GM23338 (cell line): ENCODE data around the gene DHRSX. TPM values are rescaled to one million over a fixed set of nuclear protein-coding genes. Genes with fewer than 3 reads are reported as not detected.

Experiments used
- ATAC-seq: fragments of 200-7000 bp; cut with Tn5 transposase; 3 replicates; pipeline ENCODE4 v1.9.1; 2020
- DNase-seq: peaks from one replicate; pipeline ENCODE4 v3.0.0-alpha.2; 2015; ENCODE audit warnings: low spot score
- H2AFZ ChIP-seq: fragments of 200-600 bp; sonication (generic); 2 replicates; pipeline ENCODE4 v1.8.0; 2016; ENCODE audit warnings: antibody characterized with exemption, mild to moderate bottlenecking, moderate library complexity
- H3F3A ChIP-seq: fragments of 200-600 bp; sonication (generic); replicated peaks from 2 replicates; pipeline ENCODE4 v1.8.0; 2017; ENCODE audit warnings: antibody characterized with exemption, mixed run types, low read depth
- H3K27ac ChIP-seq: fragments of 200-600 bp; sonication (generic); 2 replicates; pipeline ENCODE4 v1.6.1; 2016; ENCODE audit warnings: low read depth
- H3K27me3 ChIP-seq: fragments of 200-600 bp; sonication (generic); 2 replicates; pipeline ENCODE4 v1.8.0; 2016; ENCODE audit warnings: mild to moderate bottlenecking, mixed run types, moderate library complexity; ENCODE audit not compliant: insufficient read depth
- H3K36me3 ChIP-seq: fragments of 200-600 bp; sonication (generic); 2 replicates; pipeline ENCODE4 v1.8.0; 2016; ENCODE audit warnings: mild to moderate bottlenecking; ENCODE audit not compliant: insufficient read depth
- H3K4me1 ChIP-seq: fragments of 200-600 bp; sonication (generic); 2 replicates; pipeline ENCODE4 v1.8.0; 2016; ENCODE audit warnings: mild to moderate bottlenecking, moderate library complexity; ENCODE audit not compliant: insufficient read depth
- H3K4me2 ChIP-seq: fragments of 200-600 bp; sonication (generic); 2 replicates; pipeline ENCODE4 v1.7.1; 2017; ENCODE audit warnings: mixed run types
- H3K4me3 ChIP-seq: fragments of 200-600 bp; sonication (generic); 2 replicates; pipeline ENCODE4 v1.6.1; 2016; ENCODE audit warnings: mixed run types
- H3K79me2 ChIP-seq: fragments of 200-600 bp; sonication (generic); replicated peaks from 2 replicates; pipeline ENCODE4 v1.8.0; 2017; ENCODE audit warnings: mild to moderate bottlenecking; ENCODE audit not compliant: insufficient read depth
- H3K9me2 ChIP-seq: fragments of 200-600 bp; sonication (generic); 2 replicates; pipeline ENCODE4 v1.8.0; 2017; ENCODE audit not compliant: insufficient read depth
- H4K20me1 ChIP-seq: fragments of 200-600 bp; sonication (generic); replicated peaks from 2 replicates; pipeline ENCODE4 v1.8.0; 2017; ENCODE audit warnings: mild to moderate bottlenecking; ENCODE audit not compliant: insufficient read depth
- H3K27ac Mint-ChIP-seq: 2 replicates; pipeline ENCODE4 v1.8.0; 2020; ENCODE audit warnings: inconsistent platforms, mild to moderate bottlenecking, moderate library complexity, mixed read lengths
- H3K27me3 Mint-ChIP-seq: 3 replicates; pipeline ENCODE4 v1.8.0; 2022; ENCODE audit warnings: low read depth, mild to moderate bottlenecking, moderate library complexity, mixed read lengths, inconsistent platforms; ENCODE audit not compliant: insufficient read depth, poor library complexity
- H3K36me3 Mint-ChIP-seq: 3 replicates; pipeline ENCODE4 v1.8.0; 2021; ENCODE audit warnings: low read depth, mild to moderate bottlenecking, inconsistent platforms, moderate library complexity, mixed read lengths
- H3K4me1 Mint-ChIP-seq: 3 replicates; pipeline ENCODE4 v1.8.0; 2020; ENCODE audit warnings: mild to moderate bottlenecking, inconsistent platforms, mixed read lengths
- H3K4me3 Mint-ChIP-seq: 3 replicates; pipeline ENCODE4 v1.8.0; 2021; ENCODE audit warnings: moderate library complexity, mild to moderate bottlenecking, inconsistent platforms, mixed read lengths
- H3K9me3 Mint-ChIP-seq: 3 replicates; pipeline ENCODE4 v1.8.0; 2020; ENCODE audit warnings: moderate library complexity, mild to moderate bottlenecking, inconsistent platforms, mixed read lengths
- CREB1 ChIP-seq: fragments of 250-450 bp; sonication (Bioruptor Pico); IDR thresholded peaks from 2 replicates; pipeline ENCODE4 v1.5.0; 2020; ENCODE audit warnings: low read depth, mild to moderate bottlenecking, moderate library complexity
- EZH2 ChIP-seq: fragments of 200-600 bp; sonication (generic); IDR thresholded peaks from one replicate; pipeline ENCODE4 v1.8.0; 2017; ENCODE audit warnings: antibody characterized with exemption, mild to moderate bottlenecking, low read depth; ENCODE audit not compliant: unreplicated experiment
- EZH2phosphoT487 ChIP-seq: fragments of 200-600 bp; sonication (generic); IDR thresholded peaks from one replicate; pipeline ENCODE4 v1.8.1; 2018; ENCODE audit warnings: antibody characterized with exemption; ENCODE audit not compliant: unreplicated experiment
- JUNB ChIP-seq: IDR thresholded peaks from one replicate; pipeline ENCODE4 v1.6.1; 2016; ENCODE audit warnings: antibody characterized with exemption; ENCODE audit not compliant: unreplicated experiment
- NANOG ChIP-seq: IDR thresholded peaks from 2 replicates; pipeline ENCODE4 v1.6.1; 2016; ENCODE audit warnings: antibody characterized with exemption, borderline replicate concordance
- POLR2AphosphoS5 ChIP-seq: IDR thresholded peaks from 2 replicates; pipeline ENCODE4 v1.6.1; 2016; ENCODE audit warnings: antibody characterized with exemption, low read depth
- STAT1 ChIP-seq: IDR thresholded peaks from one replicate; pipeline ENCODE4 v1.6.1; 2016; ENCODE audit warnings: antibody characterized with exemption; ENCODE audit not compliant: unreplicated experiment
- ZNF114 ChIP-seq: fragments of 250-450 bp; sonication (Bioruptor Pico); IDR thresholded peaks from 2 replicates; pipeline ENCODE4 v1.5.0; 2020; ENCODE audit warnings: mild to moderate bottlenecking, moderate library complexity
- ZNF331 ChIP-seq: fragments of 250-450 bp; sonication (Bioruptor Pico); IDR thresholded peaks from 2 replicates; pipeline ENCODE4 v1.5.0; 2020; ENCODE audit warnings: low read depth, mild to moderate bottlenecking, moderate library complexity
- polyA plus RNA-seq: library from polyadenylated mRNA; unstranded; fragments of >200 nt; fragmentation: Nextera tagmentation; extraction: Ambion mirVana; gene quantifications from 2 replicates; pipeline ENCODE4 v1.2.1, GENCODE V29; 2016
- total RNA-seq: library from RNA; depleted of rRNA; stranded (reverse); fragments of >200 nt; shearing (Covaris generic); gene quantifications from 2 replicates; pipeline ENCODE4 v1.2.3, GENCODE V29; 2014
- TF ChIP-seq, protein P1 (sequence below), 2 experiments: fragments of 200-600 bp in 1 of 2; sonication (generic) in 1 of 2; conservative IDR thresholded peaks; 2 replicates each; pipeline versions ENCODE4 v1.5.1 to v1.6.1; 2016 to 2017; ENCODE audit warnings: antibody characterized with exemption in 2 of 2, low read depth in 2 of 2, mild to moderate bottlenecking in 2 of 2, moderate library complexity in 1 of 2

The DHRSX gene
- total and polyA plus RNA-seq, 2 experiments from 2014 or later = 33.9 to 43.0 TPM

DNA sequence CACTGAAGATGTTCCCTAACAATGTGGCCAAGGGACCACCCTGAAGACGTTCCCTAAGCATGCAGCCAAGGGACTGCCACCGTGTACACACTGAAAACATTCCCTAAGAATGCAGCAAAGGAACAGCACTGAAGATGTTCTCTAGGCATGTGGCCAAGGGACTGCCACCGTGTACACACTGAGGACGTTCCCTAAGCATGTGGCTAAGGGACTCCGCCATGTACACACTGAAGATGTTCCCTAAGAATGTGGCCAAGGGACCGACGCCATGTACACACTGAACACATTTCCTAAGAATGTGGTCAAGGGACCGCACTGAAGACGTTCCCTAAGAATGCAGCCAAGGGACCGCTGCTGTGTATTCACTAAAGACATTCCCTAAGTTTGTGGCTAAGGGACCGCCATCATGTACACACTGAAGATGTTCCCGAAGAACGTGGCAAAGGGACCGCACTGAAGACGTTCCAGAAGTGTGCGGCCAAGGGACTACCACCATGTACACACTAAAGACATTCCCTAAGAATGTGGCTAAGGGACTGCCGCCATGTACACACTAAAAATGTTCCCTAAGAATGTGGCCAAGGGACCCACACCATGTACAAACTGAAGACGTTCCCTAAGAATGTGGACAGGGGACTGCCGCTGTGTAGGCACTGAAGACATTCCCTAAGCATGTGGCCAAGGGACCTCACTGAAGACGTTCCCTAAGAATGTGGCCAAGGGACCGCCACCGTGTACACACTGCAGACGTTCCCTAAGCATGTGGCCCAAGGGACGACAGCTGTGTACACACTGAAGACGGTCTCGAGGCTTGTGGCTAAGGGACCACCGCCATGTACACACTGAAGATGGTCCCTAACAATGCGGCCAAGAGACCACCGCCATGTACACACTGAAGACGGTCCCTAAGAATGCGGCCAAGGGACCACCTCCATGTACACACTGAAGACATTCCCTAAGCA lies 54.8 kb downstream of the DHRSX start:
- Mint-ChIP-seq H3K4me1 (peaks cover 12% of the 10 kb centered on the region), H3K4me3 (no peak overlapping the region), H3K36me3 (peaks cover 54% of the 10 kb centered on the region), H3K27me3 (peaks cover 3% of the 10 kb centered on the region), H3K9me3 (peaks cover 23% of the 10 kb centered on the region), H3K27ac (no peak overlapping the region)
- Histone ChIP-seq H3K4me1 (peaks cover 13% of the 10 kb centered on the region), H4K20me1 (no peaks in the 10 kb centered on the region; the same call in 1 of the 2 replicates), H3K4me2 (no peak overlapping the region), H3F3A (no peaks in the 10 kb centered on the region), H3K27ac (no peak overlapping the region), H3K79me2 (peaks cover 65% of the 10 kb centered on the region), H2AFZ (no peak overlapping the region), H3K9me2 (no peaks in the 10 kb centered on the region), H3K4me3 (no peak overlapping the region), H3K27me3 (no peaks in the 10 kb centered on the region), H3K36me3 (no peaks in the 10 kb centered on the region)
- TF ChIP-seq EZH2 = no peak
- TF ChIP-seq JUNB = peak; percentile 85
- DNase-seq = peak; percentile 39
- no peak for ATAC-seq

DNA sequence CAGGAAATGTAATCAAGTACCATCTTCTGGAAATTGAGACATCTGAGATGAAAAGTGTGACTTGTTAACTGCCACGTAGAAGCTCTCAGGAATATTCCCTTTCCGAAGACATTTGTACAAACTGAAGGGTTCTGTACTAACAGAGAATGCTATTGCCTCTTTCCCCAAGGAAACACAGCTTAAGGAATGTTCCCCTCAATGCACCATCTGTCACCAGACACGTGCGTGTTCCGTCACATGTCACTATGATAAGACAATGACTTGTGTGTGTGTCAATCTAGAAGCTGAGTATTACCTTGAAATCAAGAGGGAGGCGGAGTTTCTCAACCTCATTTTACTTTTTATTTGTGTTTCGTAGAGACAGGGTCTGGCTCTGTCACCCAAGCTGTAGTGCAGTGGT lies 58.1 kb downstream of the DHRSX start:
- H3K4me3 ChIP-seq = no peak overlapping the region
- no peak overlapping the region for H3K4me2 ChIP-seq
- 0 out of 2 replicates have a peak, but pooled peaks cover 5% of the 10 kb centered on the region for H3K36me3 ChIP-seq
- peaks cover 52% of the 10 kb centered on the region for H3K79me2 ChIP-seq
- no peak overlapping the region for H3K27ac Mint-ChIP-seq
- peaks cover 68% of the 10 kb centered on the region for H3K36me3 Mint-ChIP-seq
- no peaks in the 10 kb centered on the region for H3K27me3 ChIP-seq
- no peak overlapping the region for H2AFZ ChIP-seq
- H3K27ac ChIP-seq = no peak overlapping the region
- DNase-seq = no peak
- H3K4me1 Mint-ChIP-seq = no peaks in the 10 kb centered on the region
- no peaks in the 10 kb centered on the region for H3F3A ChIP-seq
- no peaks in the 10 kb centered on the region for H3K27me3 Mint-ChIP-seq
- peaks cover 47% of the 10 kb centered on the region for H3K9me3 Mint-ChIP-seq
- H4K20me1 ChIP-seq = no peaks in the 10 kb centered on the region; the same call in 1 of the 2 replicates
- H3K4me3 Mint-ChIP-seq = no peak overlapping the region
- H3K9me2 ChIP-seq = no peaks in the 10 kb centered on the region
- no peak for ATAC-seq
- TF ChIP-seq EZH2phosphoT487 (no peak), ZNF331 (CRISPR knock-in tag) (no peak), STAT1 (no peak), POLR2AphosphoS5 (no peak), NANOG (no peak), CREB1 (no peak), ZNF114 (CRISPR knock-in tag) (no peak)
- TF ChIP-seq, protein P1, sequence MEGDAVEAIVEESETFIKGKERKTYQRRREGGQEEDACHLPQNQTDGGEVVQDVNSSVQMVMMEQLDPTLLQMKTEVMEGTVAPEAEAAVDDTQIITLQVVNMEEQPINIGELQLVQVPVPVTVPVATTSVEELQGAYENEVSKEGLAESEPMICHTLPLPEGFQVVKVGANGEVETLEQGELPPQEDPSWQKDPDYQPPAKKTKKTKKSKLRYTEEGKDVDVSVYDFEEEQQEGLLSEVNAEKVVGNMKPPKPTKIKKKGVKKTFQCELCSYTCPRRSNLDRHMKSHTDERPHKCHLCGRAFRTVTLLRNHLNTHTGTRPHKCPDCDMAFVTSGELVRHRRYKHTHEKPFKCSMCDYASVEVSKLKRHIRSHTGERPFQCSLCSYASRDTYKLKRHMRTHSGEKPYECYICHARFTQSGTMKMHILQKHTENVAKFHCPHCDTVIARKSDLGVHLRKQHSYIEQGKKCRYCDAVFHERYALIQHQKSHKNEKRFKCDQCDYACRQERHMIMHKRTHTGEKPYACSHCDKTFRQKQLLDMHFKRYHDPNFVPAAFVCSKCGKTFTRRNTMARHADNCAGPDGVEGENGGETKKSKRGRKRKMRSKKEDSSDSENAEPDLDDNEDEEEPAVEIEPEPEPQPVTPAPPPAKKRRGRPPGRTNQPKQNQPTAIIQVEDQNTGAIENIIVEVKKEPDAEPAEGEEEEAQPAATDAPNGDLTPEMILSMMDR (conservative IDR thresholded peaks at IDR 0.05; ENCODE audit: low read depth in 2 of 2) = no peak
- no peaks in the 10 kb centered on the region for H3K4me1 ChIP-seq
